ENCODE measurements around the gene DCHS1. TPM values are rescaled to one million over a fixed set of nuclear protein-coding genes. Genes with fewer than 3 reads are reported as not detected.

DCHS1 gene
- total RNA-seq, 4 donors from 2014 or later: 7.0 to 23.7 (median 10.7) TPM

DNA sequence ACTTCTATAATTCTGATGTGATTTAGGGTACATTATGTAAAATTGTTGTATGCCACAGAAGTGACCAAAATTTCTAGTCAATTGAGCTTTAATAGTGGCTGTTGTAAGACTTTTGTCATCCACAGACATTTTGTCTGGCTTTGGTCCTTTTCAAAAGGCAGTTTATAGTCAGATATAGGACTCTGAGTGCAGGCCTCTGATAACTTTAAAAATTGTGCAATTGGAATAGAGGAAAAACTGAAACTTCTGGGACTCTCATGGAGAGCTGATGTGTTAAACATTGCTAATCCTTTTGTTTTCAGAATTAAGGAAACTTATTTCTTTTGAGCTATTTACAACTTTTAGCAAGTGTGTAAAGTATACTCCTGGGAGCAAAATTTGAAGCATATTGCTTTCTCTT is 36.5 kb upstream of the DCHS1 start:
- TF ChIP-seq, protein P1, sequence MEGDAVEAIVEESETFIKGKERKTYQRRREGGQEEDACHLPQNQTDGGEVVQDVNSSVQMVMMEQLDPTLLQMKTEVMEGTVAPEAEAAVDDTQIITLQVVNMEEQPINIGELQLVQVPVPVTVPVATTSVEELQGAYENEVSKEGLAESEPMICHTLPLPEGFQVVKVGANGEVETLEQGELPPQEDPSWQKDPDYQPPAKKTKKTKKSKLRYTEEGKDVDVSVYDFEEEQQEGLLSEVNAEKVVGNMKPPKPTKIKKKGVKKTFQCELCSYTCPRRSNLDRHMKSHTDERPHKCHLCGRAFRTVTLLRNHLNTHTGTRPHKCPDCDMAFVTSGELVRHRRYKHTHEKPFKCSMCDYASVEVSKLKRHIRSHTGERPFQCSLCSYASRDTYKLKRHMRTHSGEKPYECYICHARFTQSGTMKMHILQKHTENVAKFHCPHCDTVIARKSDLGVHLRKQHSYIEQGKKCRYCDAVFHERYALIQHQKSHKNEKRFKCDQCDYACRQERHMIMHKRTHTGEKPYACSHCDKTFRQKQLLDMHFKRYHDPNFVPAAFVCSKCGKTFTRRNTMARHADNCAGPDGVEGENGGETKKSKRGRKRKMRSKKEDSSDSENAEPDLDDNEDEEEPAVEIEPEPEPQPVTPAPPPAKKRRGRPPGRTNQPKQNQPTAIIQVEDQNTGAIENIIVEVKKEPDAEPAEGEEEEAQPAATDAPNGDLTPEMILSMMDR (IDR thresholded peaks at IDR 0.05; ENCODE audit: low read depth): no peak

GRCh38 chr11:6687876-6688275 is 32.3 kb upstream of the DCHS1 start:
- TF ChIP-seq, protein P1 (IDR thresholded peaks at IDR 0.05; ENCODE audit: low read depth): no peak

DNA sequence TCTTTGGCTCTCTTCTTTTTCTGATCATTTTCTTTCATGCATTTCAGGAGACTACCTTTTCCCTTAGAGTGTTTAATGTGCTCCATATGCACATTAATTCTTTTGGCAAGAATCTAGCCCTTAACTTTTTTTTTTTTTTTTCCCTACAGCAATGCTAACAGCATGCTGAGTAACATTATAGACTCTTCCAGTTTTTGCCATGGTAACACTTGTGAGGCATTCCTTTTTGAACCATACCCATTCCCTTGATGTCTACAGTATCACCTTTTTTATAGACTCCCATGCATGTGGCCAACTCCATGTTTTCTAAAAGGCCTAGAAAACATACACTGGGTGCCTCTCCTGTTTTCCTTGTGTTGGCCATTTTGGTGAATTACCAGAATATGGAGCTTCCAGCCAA is 30.4 kb upstream of the DCHS1 start:
- TF ChIP-seq, protein P1 (IDR thresholded peaks at IDR 0.05; ENCODE audit: low read depth): no peak

- TF ChIP-seq, protein P1 (IDR thresholded peaks at IDR 0.05; ENCODE audit: low read depth): no peak
Measured at GRCh38 chr11:6682936-6683861, 27.6 kb upstream of the DCHS1 start, which contains the start of gene MRPL17. TSS of gene MRPL17 (minus strand) at chr11:6683340. CDS start at chr11:6683296, 44 bp downstream.

DNA sequence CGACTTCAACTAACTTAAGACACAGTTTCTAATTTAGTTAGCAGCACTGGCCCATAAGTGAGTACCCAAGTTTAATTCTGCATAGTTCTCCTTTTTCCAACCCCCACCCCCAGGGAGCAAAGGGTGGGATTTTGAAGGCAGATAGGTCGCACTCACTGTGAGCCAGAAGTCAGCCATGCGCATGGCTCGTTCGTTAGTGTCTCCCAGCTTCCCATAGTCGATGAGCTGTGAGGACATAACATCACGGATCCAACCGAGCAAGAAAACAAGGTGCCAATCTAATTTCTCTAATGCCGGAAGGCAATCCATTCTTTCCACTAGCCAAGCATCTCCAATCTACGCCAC is 27.0 kb upstream of the DCHS1 start:
- TF ChIP-seq, protein P1 (IDR thresholded peaks at IDR 0.05; ENCODE audit: low read depth): no peak

DNA sequence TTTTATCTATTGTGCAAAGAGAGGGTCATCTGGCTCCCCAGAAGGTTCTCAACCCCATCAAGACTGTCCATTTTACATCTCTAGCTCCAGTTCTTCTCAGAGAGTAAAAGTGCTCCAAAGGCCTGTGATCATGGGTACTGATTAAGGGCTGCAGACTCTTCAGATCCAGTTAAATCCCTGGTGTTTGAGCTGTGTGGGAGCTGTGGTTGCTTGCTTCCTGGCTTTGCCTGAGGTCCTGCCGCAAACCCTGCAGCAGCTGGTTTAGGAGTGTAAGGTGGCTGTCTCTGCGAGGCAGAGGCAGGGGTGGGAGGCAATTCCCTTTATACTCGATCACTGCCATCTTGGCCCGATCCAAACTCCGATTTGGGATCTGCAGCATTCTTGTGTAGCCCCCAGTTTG is 26.3 kb upstream of the DCHS1 start:
- TF ChIP-seq, protein P1 (IDR thresholded peaks at IDR 0.05; ENCODE audit: low read depth): no peak

DNA sequence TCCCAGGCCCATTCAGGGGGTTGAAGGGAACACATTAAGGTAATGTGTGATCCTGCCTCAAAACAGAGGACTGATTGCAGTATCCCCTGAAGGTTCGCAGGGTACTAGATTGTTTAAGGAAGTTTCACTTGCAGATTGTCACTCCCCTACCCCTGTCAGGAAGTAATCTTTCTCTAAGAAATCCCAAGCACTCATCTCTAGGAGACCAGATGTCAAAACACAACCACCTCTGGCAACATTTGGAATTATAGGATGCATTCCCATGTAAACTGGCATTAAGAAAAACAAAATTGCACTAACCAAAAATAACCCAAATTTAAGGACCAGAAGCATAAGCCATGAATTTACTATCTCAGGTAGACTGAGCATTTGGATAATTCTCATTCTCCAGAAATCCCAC is 25.9 kb upstream of the DCHS1 start:
- TF ChIP-seq, protein P1 (IDR thresholded peaks at IDR 0.05; ENCODE audit: low read depth): no peak
